ENCODE results near the gene DCST1.

DCST1 gene

GRCh38 chr1:155014709-155015508 lies 18.7 kb upstream of the DCST1 start:
- no peak for DNase-seq

- DNase-seq, result no peak
Measured at GRCh38 chr1:155015527-155016230, 17.9 kb upstream of the DCST1 start.

DNA sequence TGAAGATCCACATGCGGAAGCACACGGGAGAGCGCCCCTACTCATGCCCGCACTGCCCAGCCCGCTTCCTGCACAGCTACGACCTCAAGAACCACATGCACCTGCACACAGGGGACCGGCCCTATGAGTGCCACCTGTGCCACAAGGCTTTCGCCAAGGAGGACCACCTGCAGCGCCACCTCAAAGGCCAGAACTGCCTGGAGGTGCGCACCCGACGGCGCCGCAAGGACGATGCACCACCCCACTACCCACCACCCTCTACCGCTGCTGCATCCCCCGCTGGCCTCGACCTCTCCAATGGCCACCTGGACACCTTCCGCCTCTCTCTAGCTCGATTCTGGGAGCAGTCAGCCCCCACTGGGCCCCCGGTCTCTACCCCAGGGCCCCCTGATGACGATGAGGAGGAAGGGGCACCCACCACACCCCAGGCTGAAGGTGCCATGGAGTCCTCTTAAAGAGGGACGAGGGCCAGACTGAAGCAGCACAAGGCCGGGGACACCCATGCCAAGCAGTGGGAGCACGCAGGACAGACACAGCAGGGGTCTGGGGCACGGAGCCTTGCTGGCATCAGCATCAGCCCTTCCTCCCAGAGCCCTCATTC lies 17.3 kb upstream of the DCST1 start:
- peak in 1 of 5 experiments; percentile 64 for DNase-seq

DNA sequence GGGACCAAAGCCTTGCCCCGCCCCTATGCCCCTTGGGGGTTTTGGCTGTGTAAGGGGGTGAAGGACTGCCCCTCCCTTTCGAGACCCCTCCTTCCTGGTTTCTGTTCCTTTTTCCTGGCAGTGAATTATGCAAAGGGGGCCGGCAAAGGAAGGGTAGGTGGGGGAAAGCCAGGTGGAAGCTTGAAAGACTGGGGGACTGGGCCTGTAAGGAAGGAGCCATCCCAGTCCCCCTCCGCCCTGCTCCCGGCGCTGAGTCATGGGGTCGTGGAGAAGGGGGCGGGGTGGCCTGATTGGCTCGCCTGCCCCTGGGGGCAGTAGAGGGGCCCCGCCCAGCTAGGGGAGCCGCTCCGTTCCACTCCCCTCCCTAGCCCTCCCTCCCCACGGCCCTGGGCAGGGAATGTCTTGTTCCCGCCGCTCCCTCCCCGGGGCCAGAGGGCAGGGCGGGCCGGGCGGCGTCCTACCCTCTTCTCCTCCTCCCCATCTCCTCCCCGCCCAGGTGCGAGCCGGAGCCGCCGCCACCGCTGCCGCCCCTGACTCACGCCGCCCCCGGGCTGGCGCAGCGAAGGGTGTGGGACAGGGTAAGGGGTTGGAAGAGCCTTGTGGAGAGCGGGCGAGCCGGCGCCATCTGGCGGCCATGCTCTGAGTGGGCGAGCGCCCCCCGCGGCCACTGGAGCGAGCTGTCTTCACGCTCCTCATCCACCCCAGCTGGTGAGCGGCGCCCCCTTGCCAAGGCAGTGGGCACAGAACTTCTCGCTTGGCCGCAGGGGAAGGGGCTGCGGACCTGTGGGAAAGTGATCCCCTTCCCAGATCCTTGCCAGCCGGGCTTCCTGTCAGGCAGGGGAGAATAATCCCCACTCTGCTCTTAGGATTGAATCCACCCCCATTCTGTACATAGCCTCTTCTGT lies 16.3 kb upstream of the DCST1 start:
- DNase-seq, result peak; percentile 80 to 88 (median 83)

DNA sequence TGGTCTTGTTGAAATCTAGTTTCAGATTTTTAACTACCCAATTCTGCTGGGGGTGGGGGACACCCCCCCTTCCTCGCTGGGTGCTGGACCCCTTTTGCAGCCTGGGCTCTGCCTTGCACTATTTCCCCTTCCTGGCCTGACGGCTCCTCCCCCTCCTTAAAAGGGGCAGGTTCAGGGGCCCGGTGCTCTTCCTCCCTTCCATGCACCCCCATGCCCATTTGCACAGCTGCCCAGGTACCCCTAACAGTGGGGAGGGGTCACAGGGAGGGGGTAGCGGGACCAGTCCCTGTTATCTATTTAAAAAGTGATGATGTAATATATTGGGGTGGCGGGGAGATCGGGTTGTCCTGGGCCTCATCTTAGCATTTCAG lies 15.7 kb upstream of the DCST1 start:
- no peak for DNase-seq

DNA sequence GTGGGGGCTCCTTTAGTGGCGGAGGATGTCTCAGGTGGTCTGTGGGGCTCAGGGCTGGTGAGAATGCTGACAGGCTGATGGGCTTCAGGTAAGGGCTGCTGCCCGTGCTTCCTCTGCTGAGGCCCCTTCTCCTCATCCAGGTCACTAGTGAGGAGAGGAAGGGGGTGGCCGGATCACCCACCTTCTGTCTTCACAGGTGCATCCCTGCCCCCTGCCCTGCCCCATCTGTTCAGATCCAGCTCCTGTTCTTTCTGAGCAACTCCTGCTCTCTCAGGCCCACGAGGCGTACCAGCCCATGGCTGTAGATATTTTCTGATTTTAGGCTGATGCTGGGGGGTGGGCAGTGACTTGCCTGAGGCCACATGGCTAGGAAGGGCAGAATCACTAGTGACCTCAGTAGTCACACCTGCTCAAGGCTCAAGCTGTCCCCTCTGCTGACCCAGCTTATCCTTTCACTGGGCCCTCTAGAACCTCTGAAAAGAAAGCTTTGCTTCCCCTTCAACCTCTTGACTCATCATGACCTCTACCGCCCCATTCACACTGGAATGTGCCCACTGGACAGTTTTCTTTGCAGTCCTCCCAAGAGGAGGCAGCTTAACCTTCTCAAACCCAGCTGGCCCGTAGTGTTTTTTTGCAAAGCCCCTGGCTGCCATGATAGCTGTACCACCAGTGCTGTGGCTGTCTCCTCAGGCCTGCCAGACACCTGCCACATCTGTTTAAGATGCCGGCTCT lies 14.8 kb upstream of the DCST1 start:
- DNase-seq, result no peak

DNA sequence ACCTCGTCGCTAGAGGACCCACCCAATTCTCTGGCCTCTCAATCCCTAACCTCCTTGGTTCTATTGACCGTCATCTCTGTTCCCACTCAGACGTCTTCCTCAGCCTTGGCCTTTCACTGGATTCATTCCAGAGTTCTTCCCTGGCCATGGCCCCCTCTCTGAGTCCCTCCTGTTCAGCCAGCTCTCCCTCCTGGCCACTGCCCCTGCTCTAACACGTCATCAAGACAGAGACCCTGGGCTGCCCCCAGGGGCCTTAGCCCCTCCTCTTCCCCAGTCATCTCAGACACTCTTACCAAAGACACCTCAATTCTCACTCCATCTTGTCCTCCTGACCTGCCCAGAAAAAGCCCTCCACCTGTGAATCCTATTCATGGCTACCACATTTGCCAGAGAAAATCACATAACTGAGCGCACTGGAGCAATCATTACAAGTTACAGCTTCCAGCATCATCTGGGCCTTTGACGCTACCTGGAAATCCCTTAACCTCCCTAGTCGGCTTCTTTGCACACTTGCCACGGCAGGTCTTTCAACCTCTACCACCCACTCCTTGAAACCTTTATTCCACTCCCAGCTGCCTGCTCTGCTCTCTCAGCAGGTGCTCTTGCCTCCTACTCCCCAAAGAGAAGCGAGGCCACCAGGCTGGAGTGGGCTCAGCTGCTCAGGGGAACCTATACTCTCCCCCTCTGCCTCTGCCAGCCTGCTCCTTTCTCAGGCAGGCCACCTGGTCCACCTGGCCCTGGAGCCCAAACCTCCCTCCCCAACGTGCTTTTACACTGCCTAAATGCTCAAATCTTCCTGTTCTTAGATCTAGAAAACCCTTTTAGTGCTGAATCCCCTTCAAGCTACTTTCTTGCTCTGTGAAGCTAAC lies 14.0 kb upstream of the DCST1 start:
- DNase-seq, result no peak

- DNase-seq, result no peak
Measured at GRCh38 chr1:155022136-155022926, 11.3 kb upstream of the DCST1 start.

DNA sequence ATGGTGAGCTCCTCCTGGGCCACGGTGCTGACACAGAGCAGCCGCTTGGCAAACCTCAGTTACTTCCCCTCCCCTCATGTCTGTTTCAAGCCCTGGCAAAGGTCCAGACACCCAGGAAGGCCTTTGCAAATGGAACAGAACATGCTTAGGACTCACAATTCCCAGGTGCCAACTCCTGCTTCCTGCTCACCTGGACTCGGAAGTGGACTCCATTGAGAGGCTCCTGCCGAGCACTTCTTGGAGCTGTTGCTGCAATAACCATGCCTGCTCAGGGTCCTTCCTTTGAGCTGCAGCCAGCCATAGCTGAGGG lies 10.7 kb upstream of the DCST1 start:
- no peak for DNase-seq

GRCh38 chr1:155023627-155024026 lies 10.0 kb upstream of the DCST1 start:
- DNase-seq, result no peak

GRCh38 chr1:155024315-155024714 lies 9.3 kb upstream of the DCST1 start:
- no peak for DNase-seq

DNA sequence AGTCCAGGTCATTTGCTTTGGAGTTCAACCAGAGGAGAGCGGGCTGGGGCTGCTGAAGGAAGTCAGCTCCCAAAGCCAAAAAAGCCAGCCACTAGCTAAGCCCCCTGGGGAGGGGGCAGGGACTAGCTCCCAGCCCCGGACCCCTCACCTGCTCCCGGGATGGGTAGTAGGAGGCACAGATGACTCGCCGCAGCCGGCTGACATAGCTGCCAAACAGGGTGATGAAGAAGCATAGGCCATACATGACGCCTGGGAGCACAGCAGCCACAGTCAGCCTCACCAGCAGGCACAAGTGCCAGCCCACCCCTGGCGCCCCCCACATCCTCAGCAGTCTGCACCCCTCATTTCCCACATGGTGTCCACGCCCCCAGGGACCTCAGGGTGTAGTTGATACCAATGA lies 7.5 kb upstream of the DCST1 start:
- DNase-seq, result no peak

DNA sequence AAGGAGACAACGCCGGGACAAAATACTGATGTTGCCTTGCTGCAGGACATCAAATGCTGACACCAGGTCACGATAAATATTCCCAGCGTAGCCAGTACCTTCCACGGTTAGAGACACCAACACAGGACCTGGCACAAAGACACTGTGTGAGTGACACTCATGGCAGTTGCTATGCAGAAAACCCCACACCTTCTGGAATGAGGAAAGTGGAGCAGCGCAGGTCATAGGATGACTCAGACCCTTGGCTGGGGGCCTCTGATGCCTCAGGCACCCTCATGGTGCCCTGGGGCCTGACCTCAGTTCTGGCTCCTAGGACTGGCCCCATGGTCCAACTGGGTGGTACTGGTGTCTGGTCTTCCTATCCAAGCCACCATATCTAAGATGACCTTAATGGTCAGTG lies 7.0 kb upstream of the DCST1 start:
- no peak for DNase-seq

DNA sequence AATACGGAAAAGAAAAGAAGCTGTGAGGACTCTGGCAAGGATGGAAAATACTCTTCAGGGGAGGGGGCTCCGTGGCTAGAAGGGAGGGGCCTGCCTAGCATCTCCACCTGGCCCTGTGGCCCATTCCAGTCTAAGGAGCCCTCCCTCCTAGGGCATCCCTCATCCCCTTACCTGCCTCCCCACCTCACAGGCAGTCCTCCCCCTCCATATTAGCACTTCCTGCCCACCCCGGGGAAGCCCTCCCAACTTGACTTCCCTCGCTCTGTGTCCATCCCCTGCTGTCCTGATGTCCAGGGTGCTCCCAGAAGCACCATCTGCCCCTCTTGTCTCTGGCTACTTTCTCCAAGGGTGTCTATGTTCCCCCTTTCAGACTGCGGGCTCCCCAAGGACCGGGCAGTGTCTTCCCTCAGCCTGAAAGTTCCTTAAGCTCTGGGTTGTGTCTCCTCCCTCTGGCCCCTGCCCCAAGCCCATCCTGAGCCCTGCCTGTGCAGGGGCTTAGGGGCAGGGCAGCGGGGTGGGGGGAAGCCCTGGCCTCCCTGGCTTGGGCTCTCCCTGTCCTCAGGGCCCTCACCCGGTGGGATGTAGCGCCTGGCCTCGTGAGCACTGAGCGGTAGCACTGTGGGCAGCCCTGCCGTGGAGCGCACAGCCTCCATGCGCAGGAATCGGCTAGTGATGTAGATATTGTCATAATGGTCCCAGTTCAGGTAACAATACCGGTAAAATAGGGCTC lies 3.9 kb upstream of the DCST1 start:
- DNase-seq, result no peak

- DNase-seq, result no peak
Measured at GRCh38 chr1:155030243-155030795, 3.3 kb upstream of the DCST1 start.

DNA sequence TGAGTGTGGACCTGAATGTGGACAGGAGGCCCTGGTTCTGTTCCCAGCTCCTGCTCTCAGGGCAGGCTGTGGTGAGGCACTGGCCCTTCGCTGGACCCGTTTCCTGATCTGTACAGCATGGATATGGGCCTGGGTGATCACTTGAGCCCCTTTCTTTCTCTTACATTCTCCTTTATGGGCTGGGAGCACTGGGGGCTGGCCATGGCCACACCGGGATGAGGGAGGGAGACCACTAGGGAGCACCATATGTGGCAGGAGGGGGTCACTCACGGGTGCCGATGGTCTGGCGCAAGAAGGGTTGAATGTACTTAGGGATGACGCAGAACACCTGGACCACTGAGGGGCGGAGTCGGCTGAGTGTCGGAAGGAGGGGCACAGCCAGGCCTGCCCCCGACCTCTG lies 2.7 kb upstream of the DCST1 start:
- DNase-seq, result no peak

DNA sequence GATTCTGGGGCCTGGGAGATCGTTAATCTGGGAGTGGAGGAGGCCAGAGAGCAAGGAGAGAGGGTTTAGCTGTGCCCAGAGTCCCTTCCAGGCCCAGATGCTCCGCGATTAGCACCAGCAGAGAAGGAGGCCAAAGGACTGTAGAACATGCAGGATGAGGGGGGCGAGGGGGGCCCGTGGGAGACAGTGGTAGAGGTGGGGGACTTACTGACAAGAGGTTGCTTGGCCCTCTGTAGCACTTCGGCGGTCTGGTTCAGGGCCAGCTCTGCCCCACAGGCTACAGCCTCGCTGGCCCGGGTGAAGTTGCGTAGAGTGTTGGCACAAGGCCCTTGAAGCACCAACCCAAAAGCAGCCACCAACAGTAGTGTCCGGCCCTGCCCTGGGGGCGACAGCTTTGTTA lies 738 bp upstream of the DCST1 start:
- no peak for DNase-seq

GRCh38 chr1:155034318-155035208 lies 939 bp downstream of the DCST1 start:
- no peak for DNase-seq
